Muscle layer of duodenum (tissue), 2 donors: ENCODE measurements around the gene TPGS1.
"Not testable (repeated sequence)": the region's sequence is repeated elsewhere in the genome, so short reads cannot be mapped to it uniquely, and the experiment has no call there.

Experiments
- H3K27ac ChIP-seq: one replicate; pipeline ENCODE4 v1.7.0; 2013; ENCODE audit warnings: mild to moderate bottlenecking, low read length
- H3K27me3 ChIP-seq: one replicate; pipeline ENCODE4 v1.7.0; 2013; ENCODE audit warnings: low read depth, mild to moderate bottlenecking, control low read depth, low read length
- H3K36me3 ChIP-seq, 2 donors: one replicate each; pipeline ENCODE4 v1.7.0; 2013; ENCODE audit warnings: low read length in 2 of 2, control low read depth in 1 of 2, mild to moderate bottlenecking in 1 of 2; ENCODE audit not compliant: insufficient read depth in 2 of 2, control insufficient read depth in 1 of 2
- H3K4me1 ChIP-seq, 2 donors: one replicate each; pipeline ENCODE4 v1.7.0; 2013; ENCODE audit warnings: low read length in 2 of 2, mild to moderate bottlenecking in 2 of 2, control low read depth in 1 of 2, moderate library complexity in 1 of 2; ENCODE audit not compliant: insufficient read depth in 2 of 2, control insufficient read depth in 1 of 2
- H3K4me3 ChIP-seq, 2 donors: one replicate each; pipeline ENCODE4 v1.7.0; 2013; ENCODE audit warnings: low read length in 2 of 2, low read depth in 1 of 2, mild to moderate bottlenecking in 1 of 2
- H3K9me3 ChIP-seq, 2 donors: one replicate each; pipeline ENCODE4 v1.7.0; 2013; ENCODE audit warnings: low read length in 2 of 2, control low read depth in 1 of 2, mild to moderate bottlenecking in 1 of 2; ENCODE audit not compliant: control insufficient read depth in 1 of 2
- donor health status: healthy.

Gene TPGS1

DNA sequence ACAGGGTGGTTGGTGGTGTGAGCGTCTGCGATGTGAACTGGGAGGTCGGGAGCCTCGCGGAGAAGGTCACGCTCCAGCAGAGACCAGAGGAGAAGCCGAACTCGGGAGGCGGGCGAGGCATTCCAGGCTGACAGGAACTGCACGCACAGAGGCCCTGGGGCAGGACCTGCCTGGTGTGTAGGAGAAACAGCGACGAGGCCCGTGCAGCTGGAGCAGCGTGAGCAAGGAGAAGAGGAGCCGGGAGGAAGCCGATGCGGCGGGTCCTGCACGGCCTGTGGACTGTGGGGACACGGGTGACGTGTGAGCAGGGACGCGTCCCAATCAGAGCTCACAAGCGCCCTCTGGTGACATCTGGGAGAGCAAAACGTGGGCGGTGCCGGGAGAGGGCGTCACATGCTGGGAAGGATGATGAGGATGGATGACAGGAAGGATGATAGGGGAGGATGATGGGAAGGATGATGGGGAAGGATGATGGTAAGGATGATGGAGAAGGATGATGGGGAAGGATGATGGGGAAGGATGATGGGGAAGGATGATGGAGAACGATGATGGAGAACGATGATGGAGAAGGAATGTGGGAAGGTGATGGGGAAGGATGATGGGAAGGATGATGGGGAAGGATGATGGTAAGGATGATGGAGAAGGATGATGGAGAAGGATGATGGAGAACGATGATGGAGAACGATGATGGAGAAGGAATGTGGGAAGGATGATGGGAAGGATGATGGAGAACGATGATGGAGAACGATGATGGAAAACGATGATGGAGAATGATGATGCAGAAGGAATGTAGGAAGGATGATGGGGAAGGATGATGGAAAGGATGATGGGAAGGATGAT is 27.1 kb upstream of the TPGS1 start:
- Histone ChIP-seq H3K27ac (no peak overlapping the region), H3K36me3 (no peaks in the 10 kb centered on the region)

DNA sequence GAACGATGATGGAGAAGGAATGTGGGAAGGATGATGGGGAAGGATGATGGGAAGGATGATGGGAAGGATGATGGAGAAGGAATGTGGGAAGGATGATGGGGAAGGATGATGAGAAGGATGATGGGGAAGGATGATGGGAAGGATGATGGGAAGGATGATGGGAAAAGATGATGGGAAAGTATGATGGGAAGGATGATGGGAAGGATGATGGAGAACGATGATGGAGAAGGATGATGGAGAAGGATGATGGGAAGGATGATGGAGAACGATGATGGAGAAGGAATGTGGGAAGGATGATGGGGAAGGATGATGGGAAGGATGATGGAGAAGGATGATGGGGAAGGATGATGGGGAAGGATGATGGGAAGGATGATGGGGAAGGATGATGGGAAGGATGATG is 26.2 kb upstream of the TPGS1 start:
- H3K4me1 ChIP-seq, H3K9me3 ChIP-seq, H3K27ac ChIP-seq, H3K36me3 ChIP-seq, H3K4me3 ChIP-seq: not testable (repeated sequence)
- H3K27me3 ChIP-seq, result peaks cover 12% of the 10 kb centered on the region

More for the DNA sequence above, 27.1 kb upstream of the TPGS1 start:
- Histone ChIP-seq H3K27me3 (peaks cover 5% of the 10 kb centered on the region), H3K4me1 (no peaks in the 10 kb centered on the region), H3K4me3 (peak overlapping the region in 1 of 2 donors; percentile 19), H3K9me3 (peaks cover 0 to 3% of the 10 kb centered on the region in 2 donors)

DNA sequence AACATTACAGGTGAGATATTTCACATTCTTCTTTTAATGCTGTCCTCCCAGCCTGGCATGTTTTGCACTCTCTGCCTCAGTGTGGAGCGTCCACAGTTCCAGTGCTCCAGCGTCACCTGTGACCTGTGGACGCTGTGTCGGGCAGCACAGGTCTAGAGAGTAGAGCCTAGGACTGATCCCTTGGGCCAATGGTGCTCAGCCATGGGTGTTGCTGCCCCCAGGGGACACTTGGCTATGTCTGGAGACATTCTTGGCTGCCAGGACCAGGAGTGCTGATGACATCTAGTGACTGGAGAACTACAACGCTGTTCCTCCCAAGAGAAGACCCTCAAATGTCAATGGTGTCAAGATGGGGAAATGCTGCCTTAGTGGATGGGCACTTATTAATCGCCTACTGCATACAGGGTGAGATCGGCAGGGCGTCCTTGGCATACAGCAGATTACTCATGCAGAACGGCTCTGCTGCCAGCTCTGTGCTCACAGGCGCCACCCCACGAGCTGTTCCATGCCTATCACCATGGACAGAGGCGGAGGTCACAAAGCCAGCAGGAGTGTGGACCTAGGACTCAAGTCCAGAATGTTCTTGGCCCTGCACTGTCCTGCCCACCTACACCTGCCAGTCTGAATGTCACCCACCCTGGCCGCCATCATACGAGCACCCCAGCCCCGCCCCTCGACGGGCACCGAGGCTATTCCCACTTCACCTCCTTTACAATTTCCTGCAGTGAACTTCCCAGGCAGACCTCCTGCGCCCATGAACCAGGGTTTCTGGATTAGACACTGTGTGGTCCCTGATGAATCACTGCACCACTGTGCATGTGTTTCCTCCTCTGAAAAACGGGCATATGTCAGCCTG is 24.9 kb upstream of the TPGS1 start:
- Histone ChIP-seq H3K27ac (no peak overlapping the region), H3K9me3 (peaks cover 0 to 3% of the 10 kb centered on the region in 2 donors), H3K4me3 (no peak overlapping the region), H3K36me3 (no peaks in the 10 kb centered on the region), H3K27me3 (peaks cover 13% of the 10 kb centered on the region), H3K4me1 (no peaks in the 10 kb centered on the region)

DNA sequence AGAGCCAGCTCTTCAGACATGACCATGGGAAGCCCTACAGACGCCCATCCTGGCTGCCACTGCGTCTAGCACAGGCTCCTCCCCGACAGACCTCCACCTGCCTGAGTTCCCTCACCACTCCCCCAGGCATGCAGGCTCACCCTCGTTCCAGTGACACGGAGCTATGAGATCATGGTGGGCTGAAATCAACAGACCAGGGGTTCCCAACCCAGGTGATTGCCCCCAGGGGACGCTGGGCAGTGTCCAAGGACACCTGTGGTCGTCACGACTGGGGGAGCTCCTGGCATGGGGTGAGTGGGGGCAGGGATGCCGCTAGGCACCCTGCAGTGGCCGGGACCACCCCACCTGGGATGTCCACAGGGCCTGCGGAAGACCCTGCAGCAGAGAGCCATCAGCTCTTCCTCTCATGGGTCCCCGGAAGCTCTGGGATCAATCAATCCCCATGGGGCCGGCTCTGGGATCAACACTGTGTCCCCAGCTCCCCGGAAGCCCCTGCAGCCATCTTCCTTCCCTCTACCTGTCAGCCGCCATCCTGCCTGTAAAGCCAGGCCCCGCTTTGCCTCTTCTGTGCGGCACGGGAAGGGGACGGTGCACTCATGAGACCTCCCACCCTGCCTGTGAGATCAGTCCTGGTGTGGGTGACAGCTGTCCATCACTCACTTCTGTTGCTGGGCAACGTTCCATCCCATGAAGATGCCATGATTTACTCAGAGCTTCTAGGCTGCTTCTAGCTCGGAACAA is 23.8 kb upstream of the TPGS1 start:
- Histone ChIP-seq H3K4me3 (no peak overlapping the region), H3K27me3 (peaks cover 13% of the 10 kb centered on the region), H3K36me3 (no peaks in the 10 kb centered on the region), H3K9me3 (peaks cover 0 to 3% of the 10 kb centered on the region in 2 donors), H3K4me1 (no peaks in the 10 kb centered on the region), H3K27ac (no peak overlapping the region)

DNA sequence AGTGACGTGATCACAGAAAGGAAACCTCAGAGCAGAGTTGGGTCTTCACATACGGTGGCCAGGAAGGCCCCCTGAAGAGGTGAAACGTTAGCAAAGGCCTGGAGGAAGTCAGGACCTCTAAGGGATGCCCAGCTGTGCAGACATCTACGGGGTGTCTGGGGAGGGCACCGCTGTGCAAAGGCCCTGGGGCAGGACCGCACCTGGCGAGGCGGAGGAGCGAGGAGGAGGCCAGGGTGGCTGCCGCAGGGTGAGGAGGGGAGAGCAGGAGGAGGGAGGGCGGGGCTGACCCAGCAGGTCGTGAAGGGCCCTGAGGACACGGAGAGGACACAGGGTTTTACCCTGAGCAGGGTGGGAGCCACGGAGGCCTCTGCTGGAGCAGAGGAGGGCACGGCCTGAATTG is 22.8 kb upstream of the TPGS1 start:
- no peak overlapping the region for H3K4me3 ChIP-seq
- H3K4me1 ChIP-seq, result peaks cover 0 to under 1% of the 10 kb centered on the region in 2 donors
- peaks cover 13% of the 10 kb centered on the region for H3K27me3 ChIP-seq
- no peaks in the 10 kb centered on the region for H3K36me3 ChIP-seq
- no peak overlapping the region for H3K27ac ChIP-seq
- H3K9me3 ChIP-seq, result peaks cover 0 to 3% of the 10 kb centered on the region in 2 donors

DNA sequence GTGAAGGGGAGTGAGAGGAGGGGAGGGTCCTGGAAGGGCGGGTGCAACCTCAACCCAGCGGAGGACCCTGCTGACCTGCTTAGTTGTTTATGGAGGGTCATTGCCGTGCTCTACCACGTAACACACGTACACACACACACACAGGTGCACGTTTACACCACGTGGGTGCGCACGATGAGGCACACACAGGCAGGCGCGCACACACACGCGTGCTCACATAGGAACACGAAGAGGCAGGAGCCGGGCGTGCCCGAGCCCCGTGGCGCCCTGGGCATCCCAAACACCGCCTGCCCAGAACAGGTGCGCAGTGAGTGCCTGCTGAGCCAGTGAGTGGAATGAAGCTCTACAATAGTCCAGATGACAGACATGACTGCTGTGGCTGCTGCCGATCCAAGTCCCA is 22.2 kb upstream of the TPGS1 start:
- no peak overlapping the region for H3K27ac ChIP-seq

DNA sequence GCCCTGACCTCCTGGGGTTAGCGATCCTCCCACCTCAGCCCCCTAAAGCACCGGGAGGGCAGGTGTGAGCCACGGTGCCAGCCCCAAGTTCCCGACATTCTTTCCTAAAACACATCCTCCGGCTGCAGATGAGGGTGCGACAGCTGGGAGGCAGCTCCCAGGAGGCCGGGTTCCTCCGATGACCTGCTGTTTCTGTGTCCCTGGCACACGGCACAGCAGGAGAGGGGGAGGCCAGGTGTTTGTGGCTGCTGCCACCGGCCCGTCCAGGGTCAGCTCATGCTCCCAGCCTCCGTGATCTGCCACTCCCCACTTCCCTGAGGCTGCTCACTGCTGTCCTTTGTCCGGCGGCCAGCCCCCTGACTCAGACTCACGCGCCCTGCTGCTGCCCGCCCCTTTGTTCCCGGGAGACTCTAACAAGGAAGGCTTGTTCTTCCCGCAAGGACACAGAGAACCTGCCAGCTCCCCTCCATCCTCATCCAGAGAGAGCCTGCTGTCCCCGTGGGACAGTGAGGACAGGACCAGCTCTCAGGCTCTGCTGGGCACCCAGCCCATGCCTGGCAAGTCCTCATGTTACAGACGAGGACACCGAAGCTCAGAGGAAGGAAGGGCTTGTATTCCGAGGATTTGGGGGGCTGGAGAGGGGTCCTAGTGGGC is 21.6 kb upstream of the TPGS1 start:
- Histone ChIP-seq H3K9me3 (peaks cover 0 to 1% of the 10 kb centered on the region in 2 donors), H3K27ac (no peak overlapping the region), H3K4me3 (no peak overlapping the region)

More for the DNA sequence above, 22.2 kb upstream of the TPGS1 start:
- peaks cover 0 to 7% of the 10 kb centered on the region in 2 donors for H3K4me1 ChIP-seq
- no peak overlapping the region for H3K4me3 ChIP-seq
- no peaks in the 10 kb centered on the region for H3K36me3 ChIP-seq
- peaks cover 13% of the 10 kb centered on the region for H3K27me3 ChIP-seq
- H3K9me3 ChIP-seq, result peaks cover 0 to 3% of the 10 kb centered on the region in 2 donors

DNA sequence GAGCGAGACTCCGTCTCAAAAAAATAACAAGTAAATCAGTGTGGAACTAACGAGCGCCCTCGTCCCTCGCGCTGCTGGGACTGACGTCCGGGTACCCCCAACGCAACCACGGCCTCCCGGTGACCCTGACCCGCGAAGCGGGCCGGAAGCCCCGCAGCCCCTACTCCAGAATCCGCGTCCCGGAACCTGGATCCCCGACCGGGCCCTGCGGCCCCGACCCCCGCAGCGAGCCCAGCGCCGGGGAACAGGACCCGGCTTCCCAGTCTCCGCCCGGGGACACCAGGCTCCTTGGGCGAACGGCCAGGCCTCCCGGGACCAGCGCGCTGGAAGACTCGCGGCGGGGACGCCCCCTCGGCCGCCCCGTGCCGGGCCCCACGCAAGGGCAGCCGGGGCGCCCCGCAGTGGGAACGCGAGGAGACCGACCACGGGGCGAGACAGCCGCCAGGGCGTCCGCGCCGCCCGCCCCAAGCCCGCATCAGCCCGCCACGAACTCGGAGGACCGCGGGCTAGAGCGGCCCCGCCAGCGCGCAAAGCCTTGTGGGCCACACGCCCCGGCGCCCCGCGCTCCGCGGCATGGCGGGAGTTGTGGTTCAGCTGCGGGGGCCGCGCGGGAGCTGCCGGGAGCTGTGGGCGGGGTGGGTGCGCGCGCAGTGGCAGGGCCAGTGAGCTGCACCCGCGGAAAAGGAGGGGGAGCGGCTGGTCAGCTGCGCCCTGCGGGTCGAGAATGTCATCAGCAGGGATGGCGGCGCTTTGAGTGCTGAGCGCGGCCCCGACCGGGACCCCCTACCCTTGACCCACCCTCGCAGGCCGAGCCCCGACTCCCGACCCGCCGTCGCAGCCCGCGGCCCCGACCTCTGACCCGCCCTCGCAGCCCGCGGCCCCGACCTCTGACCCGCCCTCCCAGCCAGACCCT is 18.5 kb upstream of the TPGS1 start:
- Histone ChIP-seq H3K36me3 (no peaks in the 10 kb centered on the region), H3K27ac (peak overlapping the region; percentile 69), H3K27me3 (peaks cover 13% of the 10 kb centered on the region), H3K9me3 (no peaks in the 10 kb centered on the region), H3K4me1 (peaks cover 0 to 10% of the 10 kb centered on the region in 2 donors), H3K4me3 (peak overlapping the region; percentile 55 to 81)

More for the DNA sequence above, 21.6 kb upstream of the TPGS1 start:
- peaks cover 0 to 10% of the 10 kb centered on the region in 2 donors for H3K4me1 ChIP-seq
- H3K27me3 ChIP-seq, result peaks cover 13% of the 10 kb centered on the region
- H3K36me3 ChIP-seq, result no peaks in the 10 kb centered on the region

DNA sequence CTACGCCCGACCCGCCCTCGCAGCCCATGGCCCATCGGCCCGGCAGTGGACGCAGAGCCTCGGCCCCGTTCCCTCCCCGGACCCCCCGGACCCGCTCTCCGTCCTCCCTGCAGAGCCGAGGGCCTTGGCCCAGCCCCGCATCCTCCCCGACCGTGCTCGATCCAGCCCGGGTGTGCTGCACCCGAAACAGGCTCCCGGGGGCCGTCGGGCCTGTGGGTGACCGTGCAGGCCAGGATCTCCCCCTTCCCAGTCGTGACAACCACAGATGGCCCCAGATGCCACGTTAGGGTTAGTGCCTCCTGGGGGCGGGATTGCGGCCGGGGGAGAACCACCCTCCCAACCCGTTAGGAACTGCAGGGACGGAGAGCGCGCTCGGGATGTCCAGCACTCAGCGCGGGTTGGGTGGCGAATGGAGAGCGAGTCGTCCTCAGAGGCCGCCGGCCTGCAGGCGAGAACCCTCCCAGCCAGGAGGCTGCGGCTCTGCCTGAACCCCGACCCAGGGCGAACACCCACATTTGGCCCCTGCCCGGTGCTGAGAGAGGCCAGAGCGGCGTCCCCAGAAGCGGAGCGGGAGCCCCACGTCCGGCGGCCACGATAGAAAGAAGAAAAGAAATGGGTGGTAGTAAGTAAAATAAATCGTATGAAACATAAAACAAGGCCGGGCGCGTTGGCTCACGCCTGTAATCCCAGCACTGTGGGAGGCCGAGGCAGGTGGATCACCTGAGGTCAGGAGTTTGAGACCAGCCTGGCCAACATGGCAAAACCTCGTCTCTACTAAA is 17.7 kb upstream of the TPGS1 start:
- no peaks in the 10 kb centered on the region for H3K9me3 ChIP-seq
- H3K4me3 ChIP-seq, result peak overlapping the region; percentile 48 to 81
- no peaks in the 10 kb centered on the region for H3K36me3 ChIP-seq
- peak overlapping the region; percentile 16 for H3K27ac ChIP-seq
- H3K27me3 ChIP-seq, result peaks cover 13% of the 10 kb centered on the region
- H3K4me1 ChIP-seq, result peaks cover 0 to 10% of the 10 kb centered on the region in 2 donors
